GM21447 (cell line): ENCODE data around the gene CNOT1.
"Not testable (repeated sequence)": the region's sequence is repeated elsewhere in the genome, so short reads cannot be mapped to it uniquely, and the experiment has no call there.

Experiments
- ATAC-seq: cut with Tn5 transposase; IDR thresholded peaks from one replicate; pipeline ENCODE4 v1.9.1; 2021; ENCODE audit not compliant: unreplicated experiment

Gene CNOT1

GRCh38 chr16:58503863-58504688, 125.5 kb downstream of the CNOT1 start:
- no peak for ATAC-seq

GRCh38 chr16:58503166-58503862, 126.3 kb downstream of the CNOT1 start:
- no peak for ATAC-seq

- ATAC-seq = no peak
These were observed 127.3 kb downstream of the CNOT1 start for GRCh38 chr16:58502217-58502921.

GRCh38 chr16:58501242-58502131, 128.1 kb downstream of the CNOT1 start:
- no peak for ATAC-seq

- ATAC-seq = no peak
These were observed 129.0 kb downstream of the CNOT1 start for GRCh38 chr16:58500430-58501241.

- no peak for ATAC-seq
These were observed 129.8 kb downstream of the CNOT1 start, which contains the start of gene NDRG4 for GRCh38 chr16:58499615-58500351. NDRG4 (plus strand) TSS chr16:58500143; CDS start chr16:58500249, 106 bp downstream.

- ATAC-seq = no peak
These were observed 130.5 kb downstream of the CNOT1 start for GRCh38 chr16:58499092-58499511.

- no peak for ATAC-seq
These were observed 131.1 kb downstream of the CNOT1 start for GRCh38 chr16:58498341-58499091.

- ATAC-seq = no peak
These were observed 131.7 kb downstream of the CNOT1 start for GRCh38 chr16:58497935-58498334.

GRCh38 chr16:58497468-58497867, 132.2 kb downstream of the CNOT1 start:
- no peak for ATAC-seq

GRCh38 chr16:58495521-58496331, 133.9 kb downstream of the CNOT1 start:
- no peak for ATAC-seq

GRCh38 chr16:58494981-58495520, 134.6 kb downstream of the CNOT1 start:
- ATAC-seq = peak; percentile 79

GRCh38 chr16:58493756-58494431, 135.7 kb downstream of the CNOT1 start:
- no peak for ATAC-seq

- ATAC-seq = no peak
These were observed 136.9 kb downstream of the CNOT1 start for GRCh38 chr16:58492735-58493134.

GRCh38 chr16:58492066-58492465, 137.6 kb downstream of the CNOT1 start:
- no peak for ATAC-seq

- not testable (repeated sequence) for ATAC-seq
These were observed 139.1 kb downstream of the CNOT1 start for GRCh38 chr16:58490539-58490938.

GRCh38 chr16:58490065-58490464, 139.6 kb downstream of the CNOT1 start:
- no peak for ATAC-seq
